GM23338 (cell line): ENCODE results near the gene HOXD9.

ENCODE experiments used
- CREB1 ChIP-seq: fragments of 250-450 bp; sonication (Bioruptor Pico); IDR thresholded peaks from 2 replicates; pipeline ENCODE4 v1.5.0; 2020; ENCODE audit warnings: low read depth, mild to moderate bottlenecking, moderate library complexity
- CTCF ChIP-seq, 2 experiments: fragments of 200-600 bp in 1 of 2; sonication (generic) in 1 of 2; conservative IDR thresholded peaks; 2 replicates each; pipeline versions ENCODE4 v1.5.1 to v1.6.1; 2016 to 2017; ENCODE audit warnings: antibody characterized with exemption in 2 of 2, low read depth in 2 of 2, mild to moderate bottlenecking in 2 of 2, moderate library complexity in 1 of 2
- ETS1 ChIP-seq: IDR thresholded peaks from 2 replicates; pipeline ENCODE4 v1.6.1; 2016; ENCODE audit warnings: antibody characterized with exemption
- JUNB ChIP-seq: IDR thresholded peaks from one replicate; pipeline ENCODE4 v1.6.1; 2016; ENCODE audit warnings: antibody characterized with exemption; ENCODE audit not compliant: unreplicated experiment
- POLR2AphosphoS5 ChIP-seq: IDR thresholded peaks from 2 replicates; pipeline ENCODE4 v1.6.1; 2016; ENCODE audit warnings: antibody characterized with exemption, low read depth
- ZNF331 ChIP-seq: fragments of 250-450 bp; sonication (Bioruptor Pico); IDR thresholded peaks from 2 replicates; pipeline ENCODE4 v1.5.0; 2020; ENCODE audit warnings: low read depth, mild to moderate bottlenecking, moderate library complexity

- TF ChIP-seq CTCF (conservative IDR thresholded peaks at IDR 0.05; ENCODE audit: low read depth in 2 of 2) (no peak), POLR2AphosphoS5 (no peak), CREB1 (CRISPR knock-in tag) (no peak), JUNB (no peak), ETS1 (no peak), ZNF331 (no peak)
Observed at GRCh38 chr2:176174382-176174823, 51.9 kb downstream of the HOXD9 start.
